PC-9 (cell line): ENCODE data around the gene ACSF2.

Experiments used
- EZH2 ChIP-seq: fragments of 200-600 bp; sonication (generic); IDR thresholded peaks from 2 replicates; pipeline ENCODE4 v1.8.0; 2017; ENCODE audit warnings: antibody characterized with exemption, low read depth
- TF ChIP-seq, protein P1 (sequence below): fragments of 200-600 bp; sonication (generic); conservative IDR thresholded peaks from 2 replicates; pipeline ENCODE4 v1.6.1; 2017; ENCODE audit warnings: mixed run types, antibody characterized with exemption, mild to moderate bottlenecking, moderate library complexity

DNA sequence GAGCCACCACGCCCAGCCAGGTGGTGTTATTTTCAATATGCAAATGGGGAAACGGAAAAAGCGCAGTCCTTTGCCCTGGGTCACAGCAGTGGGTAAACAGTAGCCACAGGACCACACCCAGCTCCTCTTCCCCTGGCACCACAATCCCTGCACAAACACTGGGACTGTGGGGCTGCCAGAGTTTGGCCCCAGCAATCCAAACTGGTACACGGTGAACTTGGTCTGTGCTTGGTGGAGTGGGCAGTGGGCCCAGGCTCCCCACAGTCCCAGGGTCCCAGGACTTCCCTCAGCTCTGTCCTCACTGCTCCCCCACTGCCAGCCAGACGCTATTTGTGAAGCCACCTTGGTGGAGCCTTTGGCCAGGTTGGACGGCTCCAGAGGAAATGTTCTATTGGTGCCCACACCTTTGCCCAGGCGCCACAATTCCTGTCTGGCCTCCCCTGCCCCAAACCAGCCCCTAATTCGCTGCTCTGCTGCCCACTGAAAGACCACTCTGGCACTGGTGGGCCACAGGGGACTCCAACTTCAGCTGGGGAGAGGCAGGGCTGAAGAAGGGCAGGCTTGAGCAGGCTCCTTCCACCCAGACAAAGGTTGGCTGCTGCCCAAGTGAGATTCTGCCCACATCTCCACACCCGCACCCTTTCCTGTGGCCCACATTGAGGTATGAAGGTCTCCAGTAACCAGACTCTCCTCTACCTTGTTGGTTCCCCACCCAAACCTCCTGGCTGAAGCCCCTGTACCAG is 40.5 kb downstream of the ACSF2 start:
- TF ChIP-seq, protein P1, sequence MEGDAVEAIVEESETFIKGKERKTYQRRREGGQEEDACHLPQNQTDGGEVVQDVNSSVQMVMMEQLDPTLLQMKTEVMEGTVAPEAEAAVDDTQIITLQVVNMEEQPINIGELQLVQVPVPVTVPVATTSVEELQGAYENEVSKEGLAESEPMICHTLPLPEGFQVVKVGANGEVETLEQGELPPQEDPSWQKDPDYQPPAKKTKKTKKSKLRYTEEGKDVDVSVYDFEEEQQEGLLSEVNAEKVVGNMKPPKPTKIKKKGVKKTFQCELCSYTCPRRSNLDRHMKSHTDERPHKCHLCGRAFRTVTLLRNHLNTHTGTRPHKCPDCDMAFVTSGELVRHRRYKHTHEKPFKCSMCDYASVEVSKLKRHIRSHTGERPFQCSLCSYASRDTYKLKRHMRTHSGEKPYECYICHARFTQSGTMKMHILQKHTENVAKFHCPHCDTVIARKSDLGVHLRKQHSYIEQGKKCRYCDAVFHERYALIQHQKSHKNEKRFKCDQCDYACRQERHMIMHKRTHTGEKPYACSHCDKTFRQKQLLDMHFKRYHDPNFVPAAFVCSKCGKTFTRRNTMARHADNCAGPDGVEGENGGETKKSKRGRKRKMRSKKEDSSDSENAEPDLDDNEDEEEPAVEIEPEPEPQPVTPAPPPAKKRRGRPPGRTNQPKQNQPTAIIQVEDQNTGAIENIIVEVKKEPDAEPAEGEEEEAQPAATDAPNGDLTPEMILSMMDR, result no peak
- TF ChIP-seq EZH2, result no peak
